Activated CD4-positive, alpha-beta memory T cell treated with anti-CD3 and anti-CD28 coated beads, Interleukin-2, amount 10 ng/mL, durations not matched to agents 7 days and 5 days (primary cell): ENCODE data around the gene SLC38A2. TPM values are rescaled to one million over a fixed set of nuclear protein-coding genes. Genes with fewer than 3 reads are reported as not detected.
A peak's percentile ranks its signal among the peaks of the same experiment; 100 is the strongest.

Experiments
- CTCF ChIA-PET: fragments of 350-600 bp; sonication (Branson Sonifier 250); formaldehyde crosslinking; loops from one replicate; lab custom pipeline; 2021; ENCODE audit warnings: antibody characterized with exemption, inconsistent platforms; lab: Charles Lee
- POLR2A ChIA-PET: fragments of 350-600 bp; sonication (Branson Sonifier 250); formaldehyde crosslinking; loops from one replicate; lab custom pipeline; 2021; ENCODE audit warnings: antibody characterized with exemption; lab: Charles Lee
- DNase-seq: peaks from one replicate; pipeline ENCODE4 v3.0.0-alpha.2; 2020
- H3K27ac Mint-ChIP-seq: one replicate; pipeline ENCODE4 v1.8.0; 2021; ENCODE audit warnings: mild to moderate bottlenecking, mixed read lengths
- H3K27me3 Mint-ChIP-seq: one replicate; pipeline ENCODE4 v1.8.0; 2021; ENCODE audit warnings: mixed read lengths
- H3K36me3 Mint-ChIP-seq: one replicate; pipeline ENCODE4 v1.8.0; 2021; ENCODE audit warnings: low read depth, mixed read lengths
- H3K4me1 Mint-ChIP-seq: one replicate; pipeline ENCODE4 v1.8.0; 2021; ENCODE audit warnings: mixed read lengths
- H3K4me3 Mint-ChIP-seq: one replicate; pipeline ENCODE4 v1.8.0; 2021; ENCODE audit warnings: mild to moderate bottlenecking, mixed read lengths
- H3K9me3 Mint-ChIP-seq: one replicate; pipeline ENCODE4 v1.8.0; 2021; ENCODE audit warnings: mixed read lengths
- total RNA-seq, 2 experiments: library from RNA; stranded (reverse); gene quantifications; one replicate each; pipeline ENCODE4 v1.2.3, GENCODE V29; 2021

SLC38A2 gene
- total RNA-seq, 2 experiments from 2014 or later = 265 to 267 TPM

GRCh38 chr12:46389031-46389616, 16.6 kb upstream of the SLC38A2 start:
- Mint-ChIP-seq H3K4me3 (no peak overlapping the region), H3K36me3 (peaks cover 40% of the 10 kb centered on the region), H3K9me3 (no peaks in the 10 kb centered on the region), H3K27ac (no peak overlapping the region), H3K4me1 (peaks cover 41% of the 10 kb centered on the region), H3K27me3 (no peaks in the 10 kb centered on the region)
- POLR2A ChIA-PET = no interaction called here
- CTCF ChIA-PET = no interaction called here
- no peak for DNase-seq

- CTCF ChIA-PET = no interaction called here
- H3K27ac Mint-ChIP-seq = no peak overlapping the region
- no peaks in the 10 kb centered on the region for H3K9me3 Mint-ChIP-seq
- H3K4me1 Mint-ChIP-seq = peaks cover 45% of the 10 kb centered on the region
- H3K4me3 Mint-ChIP-seq = no peak overlapping the region
- peaks cover 37% of the 10 kb centered on the region for H3K36me3 Mint-ChIP-seq
- no peak for DNase-seq
- no peaks in the 10 kb centered on the region for H3K27me3 Mint-ChIP-seq
- POLR2A ChIA-PET = interaction anchor here (2.3 kb wide), 1 partner anchor 15 kb away, joined by 8 read pairs; no protein-coding TSS in a partner anchor
Measured at GRCh38 chr12:46388427-46389021, 16.0 kb upstream of the SLC38A2 start.

GRCh38 chr12:46387670-46388069, 15.1 kb upstream of the SLC38A2 start:
- H3K27me3 Mint-ChIP-seq = no peaks in the 10 kb centered on the region
- no peak overlapping the region for H3K27ac Mint-ChIP-seq
- H3K9me3 Mint-ChIP-seq = no peaks in the 10 kb centered on the region
- ChIA-PET POLR2A (interaction anchor here (0.7 to 2.3 kb wide), 3 partner anchors 11 to 16 kb away, joined by 3 to 8 read pairs (median 7); no protein-coding TSS in a partner anchor), CTCF (interaction anchor here (1.0 kb wide), 1 partner anchor 9 kb away, joined by 3 read pairs; no protein-coding TSS in a partner anchor)
- H3K4me1 Mint-ChIP-seq = peaks cover 47% of the 10 kb centered on the region
- DNase-seq = no peak
- H3K4me3 Mint-ChIP-seq = no peak overlapping the region
- H3K36me3 Mint-ChIP-seq = peaks cover 34% of the 10 kb centered on the region

- Mint-ChIP-seq H3K4me3 (no peak overlapping the region), H3K27ac (no peak overlapping the region), H3K27me3 (no peaks in the 10 kb centered on the region), H3K9me3 (no peaks in the 10 kb centered on the region), H3K4me1 (peaks cover 48% of the 10 kb centered on the region), H3K36me3 (peaks cover 28% of the 10 kb centered on the region)
- no peak for DNase-seq
- ChIA-PET CTCF (interaction anchor here (1.0 kb wide), 1 partner anchor 10 kb away, joined by 3 read pairs; no protein-coding TSS in a partner anchor), POLR2A (interaction anchor here (0.7 to 2.3 kb wide), 3 partner anchors 10 to 16 kb away, joined by 3 to 8 read pairs (median 7); no protein-coding TSS in a partner anchor)
Measured at GRCh38 chr12:46386877-46387629, 14.5 kb upstream of the SLC38A2 start.

- Mint-ChIP-seq H3K9me3 (no peaks in the 10 kb centered on the region), H3K4me3 (no peak overlapping the region), H3K4me1 (peaks cover 52% of the 10 kb centered on the region), H3K36me3 (peaks cover 28% of the 10 kb centered on the region), H3K27me3 (no peaks in the 10 kb centered on the region), H3K27ac (no peak overlapping the region)
- ChIA-PET POLR2A (interaction anchor here (2.3 kb wide), 1 partner anchor 13 kb away, joined by 8 read pairs; no protein-coding TSS in a partner anchor), CTCF (interaction anchor here (0.7 kb wide), 1 partner anchor 291 kb away, joined by 3 read pairs; no protein-coding TSS in a partner anchor)
- DNase-seq = no peak
Measured at GRCh38 chr12:46386360-46386867, 13.8 kb upstream of the SLC38A2 start.

GRCh38 chr12:46385438-46385837, 12.9 kb upstream of the SLC38A2 start:
- POLR2A ChIA-PET = interaction anchor here (0.6 to 2.7 kb wide), 6 partner anchors 12 to 223 kb away, joined by 3 to 34 read pairs (median 4); no protein-coding TSS in a partner anchor
- H3K27ac Mint-ChIP-seq = no peak overlapping the region

GRCh38 chr12:46384451-46385309, 12.1 kb upstream of the SLC38A2 start:
- ChIA-PET POLR2A (interaction anchor here (0.7 to 2.7 kb wide), 27 partner anchors 7 to 832 kb away, joined by 3 to 34 read pairs (median 5); partner anchors contain the start of gene SLC38A1), CTCF (interaction anchor here (0.7 to 1.6 kb wide), 5 partner anchors 8 to 139 kb away, joined by 3 to 5 read pairs (median 5); no protein-coding TSS in a partner anchor)
- peaks cover 38% of the 10 kb centered on the region for H3K4me1 Mint-ChIP-seq
- H3K27me3 Mint-ChIP-seq = no peaks in the 10 kb centered on the region
- H3K9me3 Mint-ChIP-seq = no peaks in the 10 kb centered on the region
- peak overlapping the region; percentile 82 for H3K4me3 Mint-ChIP-seq
- peaks cover 20% of the 10 kb centered on the region for H3K36me3 Mint-ChIP-seq
- no peak for DNase-seq
- H3K27ac Mint-ChIP-seq = peak overlapping the region; percentile 90

More at GRCh38 chr12:46385438-46385837, 12.9 kb upstream of the SLC38A2 start:
- H3K27me3 Mint-ChIP-seq = no peaks in the 10 kb centered on the region
- H3K4me1 Mint-ChIP-seq = peaks cover 42% of the 10 kb centered on the region
- DNase-seq = no peak
- no peak overlapping the region for H3K4me3 Mint-ChIP-seq
- H3K9me3 Mint-ChIP-seq = no peaks in the 10 kb centered on the region
- CTCF ChIA-PET = no interaction called here
- peaks cover 20% of the 10 kb centered on the region for H3K36me3 Mint-ChIP-seq

- H3K27ac Mint-ChIP-seq = peak overlapping the region; percentile 90
- no peaks in the 10 kb centered on the region for H3K9me3 Mint-ChIP-seq
- H3K4me1 Mint-ChIP-seq = peaks cover 37% of the 10 kb centered on the region
- POLR2A ChIA-PET = interaction anchor here (0.6 to 2.7 kb wide), 27 partner anchors 8 to 832 kb away, joined by 3 to 34 read pairs (median 5); partner anchors contain the start of gene SLC38A1
- CTCF ChIA-PET = interaction anchor here (0.7 to 1.6 kb wide), 5 partner anchors 9 to 140 kb away, joined by 3 to 5 read pairs (median 5); no protein-coding TSS in a partner anchor
- peak overlapping the region; percentile 82 for H3K4me3 Mint-ChIP-seq
- no peaks in the 10 kb centered on the region for H3K27me3 Mint-ChIP-seq
- peak; percentile 83 for DNase-seq
- H3K36me3 Mint-ChIP-seq = peaks cover 15% of the 10 kb centered on the region
Measured at GRCh38 chr12:46383654-46384450, 11.3 kb upstream of the SLC38A2 start.

- ChIA-PET CTCF (interaction anchor here (1.3 to 1.6 kb wide), 2 partner anchors 10 to 141 kb away, joined by 5 read pairs; no protein-coding TSS in a partner anchor), POLR2A (interaction anchor here (0.7 to 2.7 kb wide), 29 partner anchors 9 to 833 kb away, joined by 3 to 34 read pairs (median 6); partner anchors contain the start of gene SLC38A1)
- H3K27me3 Mint-ChIP-seq = no peaks in the 10 kb centered on the region
- H3K27ac Mint-ChIP-seq = peak overlapping the region; percentile 90
- peaks cover 10% of the 10 kb centered on the region for H3K36me3 Mint-ChIP-seq
- no peaks in the 10 kb centered on the region for H3K9me3 Mint-ChIP-seq
- H3K4me1 Mint-ChIP-seq = peaks cover 38% of the 10 kb centered on the region
- peak overlapping the region; percentile 82 for H3K4me3 Mint-ChIP-seq
- peak; percentile 95 for DNase-seq
Measured at GRCh38 chr12:46382964-46383653, 10.5 kb upstream of the SLC38A2 start.

GRCh38 chr12:46382408-46382963, 9.9 kb upstream of the SLC38A2 start:
- Mint-ChIP-seq H3K4me1 (peaks cover 39% of the 10 kb centered on the region), H3K4me3 (peak overlapping the region; percentile 82), H3K27me3 (no peaks in the 10 kb centered on the region), H3K9me3 (no peaks in the 10 kb centered on the region), H3K27ac (peak overlapping the region; percentile 87), H3K36me3 (peaks cover 6% of the 10 kb centered on the region)
- CTCF ChIA-PET = no interaction called here
- POLR2A ChIA-PET = interaction anchor here (0.7 to 2.2 kb wide), 11 partner anchors 9 to 141 kb away, joined by 3 to 9 read pairs (median 3); partner anchors contain the start of gene SLC38A1
- DNase-seq = no peak
